Measurements from ENCODE around the gene NFIX. TPM values are rescaled to one million over a fixed set of nuclear protein-coding genes. Genes with fewer than 3 reads are reported as not detected.

NFIX gene
- total RNA-seq, 1 donor from 2014 or later = not detected

- DNase-seq (ENCODE audit: low read depth) = no peak
- TF ChIP-seq, protein P1, sequence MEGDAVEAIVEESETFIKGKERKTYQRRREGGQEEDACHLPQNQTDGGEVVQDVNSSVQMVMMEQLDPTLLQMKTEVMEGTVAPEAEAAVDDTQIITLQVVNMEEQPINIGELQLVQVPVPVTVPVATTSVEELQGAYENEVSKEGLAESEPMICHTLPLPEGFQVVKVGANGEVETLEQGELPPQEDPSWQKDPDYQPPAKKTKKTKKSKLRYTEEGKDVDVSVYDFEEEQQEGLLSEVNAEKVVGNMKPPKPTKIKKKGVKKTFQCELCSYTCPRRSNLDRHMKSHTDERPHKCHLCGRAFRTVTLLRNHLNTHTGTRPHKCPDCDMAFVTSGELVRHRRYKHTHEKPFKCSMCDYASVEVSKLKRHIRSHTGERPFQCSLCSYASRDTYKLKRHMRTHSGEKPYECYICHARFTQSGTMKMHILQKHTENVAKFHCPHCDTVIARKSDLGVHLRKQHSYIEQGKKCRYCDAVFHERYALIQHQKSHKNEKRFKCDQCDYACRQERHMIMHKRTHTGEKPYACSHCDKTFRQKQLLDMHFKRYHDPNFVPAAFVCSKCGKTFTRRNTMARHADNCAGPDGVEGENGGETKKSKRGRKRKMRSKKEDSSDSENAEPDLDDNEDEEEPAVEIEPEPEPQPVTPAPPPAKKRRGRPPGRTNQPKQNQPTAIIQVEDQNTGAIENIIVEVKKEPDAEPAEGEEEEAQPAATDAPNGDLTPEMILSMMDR (conservative IDR thresholded peaks at IDR 0.05; ENCODE audit: low read depth, low read length) = no peak
- no peak overlapping the region for H3K4me3 ChIP-seq (ENCODE audit: low read depth, low read length)
Measured at GRCh38 chr19:13094106-13094504, 98.8 kb downstream of the NFIX start.

GRCh38 chr19:13094771-13095392 lies 99.6 kb downstream of the NFIX start:
- no peak for DNase-seq (ENCODE audit: low read depth)

DNA sequence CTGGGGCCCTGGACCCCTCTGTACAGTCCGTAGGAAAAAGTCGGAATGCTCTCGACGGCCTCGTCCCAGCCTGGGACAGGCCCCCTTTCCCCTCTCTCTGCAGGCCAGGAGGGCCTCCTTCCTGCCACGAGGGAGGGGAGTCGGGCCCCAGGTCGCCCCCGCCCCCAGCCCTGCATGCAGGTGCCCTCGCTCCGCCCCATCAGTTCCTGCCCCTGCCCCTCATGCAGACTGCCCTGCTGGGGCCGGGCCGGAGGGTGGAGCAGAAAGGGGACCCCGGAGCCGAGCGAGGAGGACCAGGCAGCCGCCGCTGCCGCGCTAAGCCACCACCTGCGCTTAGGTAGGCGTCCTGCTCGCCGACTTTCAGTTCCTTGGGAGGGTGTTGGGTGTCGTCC lies 100.1 kb downstream of the NFIX start:
- no peak overlapping the region for H3K4me3 ChIP-seq (ENCODE audit: low read depth, low read length)
- DNase-seq (ENCODE audit: low read depth) = no peak
- TF ChIP-seq, protein P1 (conservative IDR thresholded peaks at IDR 0.05; ENCODE audit: low read depth, low read length) = no peak

More at GRCh38 chr19:13094771-13095392, 99.6 kb downstream of the NFIX start:
- H3K4me3 ChIP-seq (ENCODE audit: low read depth, low read length) = no peak overlapping the region
- TF ChIP-seq, protein P1 (conservative IDR thresholded peaks at IDR 0.05; ENCODE audit: low read depth, low read length) = no peak

DNA sequence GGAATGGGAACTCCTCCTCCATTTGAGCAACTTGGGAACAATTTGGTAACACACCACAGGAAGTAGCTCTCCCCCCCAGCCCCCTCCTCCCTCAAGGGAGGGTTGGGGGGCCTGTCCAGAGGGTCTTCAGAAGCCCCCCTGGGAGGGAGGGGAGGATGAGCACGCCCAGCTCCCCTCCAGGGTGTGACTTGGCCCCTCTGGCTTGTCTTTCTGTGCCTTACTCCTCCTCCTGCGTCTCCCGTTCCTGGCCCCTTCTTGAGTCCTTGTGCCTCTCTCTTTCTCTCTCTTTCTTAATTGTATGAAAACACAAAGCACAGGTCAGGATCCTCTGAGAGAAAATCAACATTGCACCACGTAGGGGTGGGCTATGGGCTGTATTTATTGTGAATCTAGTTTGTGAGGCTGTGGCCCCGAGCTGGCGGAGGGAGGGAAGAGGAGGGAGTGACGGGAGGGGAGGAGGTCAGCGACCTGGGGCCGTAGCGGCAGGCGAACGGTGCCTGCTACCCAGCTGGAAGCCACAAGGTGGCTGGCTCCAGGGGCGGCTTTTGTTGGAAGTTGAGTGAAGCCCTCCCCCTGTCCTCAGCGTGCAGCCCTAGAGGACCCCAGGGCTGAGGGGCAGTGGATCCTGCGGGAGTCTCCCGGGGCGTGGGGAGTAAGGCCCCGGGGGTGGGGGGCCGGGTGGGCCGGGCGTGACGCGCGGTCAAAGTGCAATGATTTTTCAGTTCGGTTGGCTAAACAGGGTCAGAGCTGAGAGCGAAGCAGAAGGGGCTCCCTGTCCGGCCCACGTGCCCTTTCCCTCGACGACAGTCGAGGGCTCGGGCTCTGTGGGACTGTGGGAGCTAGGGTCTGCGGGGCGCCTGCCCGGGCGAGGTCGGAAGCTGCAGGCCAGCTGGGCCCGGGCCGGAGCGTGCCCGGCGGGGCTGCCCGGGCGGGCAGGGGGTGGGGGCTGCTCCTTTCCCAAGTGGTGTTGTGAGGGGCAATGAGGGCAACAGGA lies 101.0 kb downstream of the NFIX start:
- no peak for DNase-seq (ENCODE audit: low read depth)
- H3K4me3 ChIP-seq (ENCODE audit: low read depth, low read length) = no peak overlapping the region
- TF ChIP-seq, protein P1 (conservative IDR thresholded peaks at IDR 0.05; ENCODE audit: low read depth, low read length) = peak; percentile 28

DNA sequence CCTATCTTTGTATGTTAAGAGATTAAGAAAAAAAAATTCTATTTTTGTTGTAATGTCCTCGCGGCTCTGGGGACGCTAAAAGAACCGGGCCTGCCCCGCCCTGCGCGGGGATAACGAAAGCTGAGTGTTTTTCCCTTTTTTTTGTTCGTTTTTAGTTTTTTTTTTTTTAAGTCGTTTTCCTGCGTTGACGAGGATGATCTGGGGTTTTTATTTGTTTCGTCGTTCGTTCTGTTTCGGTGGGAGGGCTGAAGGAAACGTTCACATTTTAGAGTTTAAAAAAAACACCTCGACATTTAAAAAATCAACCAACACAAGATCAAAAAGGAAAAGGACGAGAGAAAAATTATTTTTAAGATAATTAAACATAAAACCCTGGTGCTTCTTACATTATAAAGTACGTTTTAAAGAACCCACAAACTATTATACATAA lies 101.8 kb downstream of the NFIX start:
- H3K4me3 ChIP-seq (ENCODE audit: low read depth, low read length) = no peak overlapping the region
- TF ChIP-seq, protein P1 (conservative IDR thresholded peaks at IDR 0.05; ENCODE audit: low read depth, low read length) = no peak
- DNase-seq (ENCODE audit: low read depth) = no peak

DNA sequence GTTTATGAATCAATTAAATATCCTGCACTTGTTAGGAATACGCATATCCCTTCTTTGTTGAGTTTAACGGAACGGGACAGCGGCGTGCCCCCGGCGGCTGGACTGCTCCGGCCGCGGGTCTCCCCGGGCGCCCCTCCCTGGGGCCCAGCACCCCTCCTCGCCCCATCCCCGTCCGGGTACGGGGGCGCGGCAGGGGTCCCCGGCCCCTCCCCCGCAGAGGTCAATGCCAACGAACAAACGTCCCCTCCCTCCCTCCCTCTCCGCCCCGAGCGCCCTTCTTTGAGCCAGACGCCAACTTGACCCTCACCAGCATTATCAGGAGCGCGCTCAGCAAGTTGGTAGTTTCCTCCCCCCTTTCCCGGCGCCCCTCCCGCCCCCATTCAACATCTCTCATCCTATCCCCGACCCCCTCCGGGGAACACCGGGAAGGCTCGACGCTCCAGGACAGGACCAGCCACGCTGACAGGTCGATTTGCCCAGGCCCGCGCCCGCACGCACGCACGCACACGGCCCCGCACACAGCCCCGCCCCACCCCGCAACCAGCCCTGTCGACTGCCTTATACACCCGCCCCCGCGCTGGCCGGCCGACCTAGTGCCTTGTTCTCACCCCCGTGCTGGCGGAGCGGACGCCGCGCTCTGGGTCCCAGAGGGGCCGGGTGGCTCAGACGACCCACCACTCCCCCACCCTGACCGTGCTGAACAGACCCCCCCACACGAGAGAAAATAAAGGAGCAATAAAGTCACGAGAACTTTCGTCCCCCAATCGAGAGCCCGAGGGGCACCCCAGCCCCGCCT lies 102.4 kb downstream of the NFIX start:
- TF ChIP-seq, protein P1 (conservative IDR thresholded peaks at IDR 0.05; ENCODE audit: low read depth, low read length) = no peak
- no peak overlapping the region for H3K4me3 ChIP-seq (ENCODE audit: low read depth, low read length)
- no peak for DNase-seq (ENCODE audit: low read depth)
